Measurements from ENCODE around the gene BEX2.
"Not testable (repeated sequence)": the region's sequence is repeated elsewhere in the genome, so short reads cannot be mapped to it uniquely, and the experiment has no call there.

BEX2 gene

GRCh38 chrX:103310555-103311398, at the start of gene BEX2:
BEX2 (minus strand) TSS chrX:103310990; CDS start chrX:103309976, 1,014 bp downstream.
- DNase-seq, result peak; percentile 67 to 86

DNA sequence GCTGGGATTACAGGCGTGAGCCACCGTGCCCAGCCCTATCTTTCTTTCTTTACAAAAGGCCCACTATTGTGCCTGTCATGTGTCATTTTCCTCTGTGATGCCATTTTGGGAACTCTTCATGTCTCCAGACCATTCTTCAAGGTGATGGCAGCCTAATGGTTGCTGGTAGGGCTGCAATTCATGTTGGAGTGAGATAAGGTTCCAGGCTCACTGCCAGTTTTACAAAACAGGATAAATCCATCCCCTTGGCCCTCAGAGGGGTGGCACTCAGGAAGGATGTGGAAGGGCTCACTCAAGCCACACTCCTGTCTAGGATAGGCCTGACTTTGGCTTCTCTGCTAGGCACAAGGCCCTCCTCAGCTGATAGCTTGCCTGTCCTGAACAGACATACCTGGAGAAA, 49.3 kb upstream of the BEX2 start:
- no peak for DNase-seq

DNA sequence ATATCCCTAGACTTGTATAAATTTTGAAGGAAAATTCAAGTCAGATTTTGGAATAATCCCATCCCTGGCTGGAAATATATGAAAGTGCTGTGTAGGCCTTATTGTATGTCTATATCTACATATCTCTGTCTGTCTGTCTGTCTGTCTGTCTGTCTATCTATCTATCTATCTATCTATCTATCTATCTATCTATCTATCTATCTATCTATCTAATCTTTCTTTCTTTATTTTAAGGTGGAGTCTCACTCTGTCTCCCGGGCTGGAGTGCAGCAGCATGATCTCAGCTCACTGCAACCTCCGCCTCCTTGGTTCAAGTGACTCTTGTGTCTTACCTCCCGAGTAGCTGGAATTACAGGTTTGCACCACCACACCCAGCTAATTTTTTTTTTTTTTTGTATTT, 48.8 kb upstream of the BEX2 start:
- DNase-seq, result not testable (repeated sequence)

DNA sequence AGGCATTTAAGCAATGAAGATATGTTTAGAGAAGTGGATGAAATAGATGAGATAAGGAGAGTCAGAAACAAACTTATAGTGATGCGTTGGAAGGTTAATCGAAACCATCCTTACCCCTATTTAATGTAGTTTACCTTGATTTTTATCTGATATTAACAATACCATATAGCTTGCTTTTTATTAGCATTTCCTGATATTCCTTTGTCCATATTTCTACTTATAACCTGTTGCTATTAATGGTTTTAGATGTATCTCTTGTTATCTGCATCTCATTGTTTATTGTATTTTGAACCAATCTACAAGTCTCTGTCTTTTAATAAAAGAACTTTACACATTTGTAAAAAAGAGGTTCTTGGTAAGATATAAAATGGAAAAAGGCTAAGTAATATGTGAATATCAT, 47.1 kb upstream of the BEX2 start:
- no peak for DNase-seq

- peak in 1 of 2 experiments; percentile 22 for DNase-seq
Observed at GRCh38 chrX:103356858-103357257, 46.1 kb upstream of the BEX2 start.

GRCh38 chrX:103356130-103356798, 45.5 kb upstream of the BEX2 start, which contains the start of gene TCEAL9:
TCEAL9 (plus strand) TSS chrX:103356506; CDS start chrX:103357685, 1,179 bp downstream.
- DNase-seq, result peak; percentile 26 to 56

- no peak for DNase-seq
Observed at GRCh38 chrX:103347682-103348397, 37.0 kb upstream of the BEX2 start.

DNA sequence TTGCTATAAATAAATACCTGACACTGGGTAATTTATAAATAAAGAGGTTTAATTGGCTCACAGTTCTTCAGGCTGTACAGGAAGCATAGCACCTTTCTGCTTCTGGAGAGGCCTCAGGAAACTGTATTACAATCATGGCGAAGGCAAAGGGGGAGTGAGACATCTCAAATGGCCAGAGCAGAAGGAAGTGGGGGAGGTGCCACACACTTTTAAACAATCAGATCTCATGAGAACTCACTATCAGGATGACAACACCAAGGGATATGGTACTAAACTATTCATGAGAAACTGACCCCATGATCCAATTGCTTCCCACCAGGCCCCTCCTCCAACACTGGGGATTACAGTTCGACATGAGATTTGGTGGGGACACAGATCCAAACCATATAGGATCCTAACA, 33.8 kb upstream of the BEX2 start:
- DNase-seq, result no peak

DNA sequence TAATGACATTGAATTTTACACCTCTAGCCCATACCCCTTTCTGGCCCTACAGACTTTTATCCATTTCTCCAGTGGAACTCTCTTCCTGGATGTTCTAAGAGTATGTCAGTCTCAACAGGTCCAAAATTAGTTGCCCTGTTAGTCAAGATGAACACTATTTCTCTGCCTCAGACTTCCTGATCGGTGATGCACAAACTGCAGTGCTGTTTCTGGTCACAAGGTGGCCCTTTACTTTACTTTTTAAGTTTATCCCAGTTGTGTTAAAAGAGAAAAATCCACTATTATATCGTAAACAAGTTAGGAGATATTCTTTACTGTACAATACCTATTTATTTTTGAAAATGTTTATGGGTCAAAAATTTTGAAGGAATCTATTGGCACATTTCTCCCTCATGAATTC, 32.3 kb upstream of the BEX2 start:
- peak in 1 of 2 experiments; percentile 46 for DNase-seq

GRCh38 chrX:103338663-103339062, 27.9 kb upstream of the BEX2 start:
- no peak for DNase-seq

GRCh38 chrX:103330681-103331288, 20.0 kb upstream of the BEX2 start:
- no peak for DNase-seq

GRCh38 chrX:103329991-103330390, 19.2 kb upstream of the BEX2 start, which contains the start of gene TCEAL7:
TCEAL7 (plus strand) TSS chrX:103330239; CDS start chrX:103331404, 1,165 bp downstream.
- DNase-seq, result no peak

DNA sequence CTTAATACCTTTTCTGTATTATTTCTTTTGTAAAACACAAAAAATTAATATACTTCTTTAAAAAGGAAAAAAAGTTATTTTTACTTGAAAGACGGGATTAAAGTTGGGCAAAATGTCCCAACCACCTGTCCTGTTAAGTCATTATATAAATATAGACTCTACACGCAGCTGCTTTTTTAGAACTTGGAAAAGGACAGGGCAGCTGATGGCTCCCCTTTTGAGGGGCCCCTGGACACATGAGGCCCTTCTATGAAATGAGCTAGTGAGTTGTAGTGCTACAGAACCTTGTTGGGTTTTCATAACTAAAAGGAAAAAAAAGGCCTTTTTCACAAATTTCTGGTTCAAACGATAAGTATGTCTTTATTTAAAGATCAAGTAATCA, 600 bp upstream of the BEX2 start:
- DNase-seq, result no peak

DNA sequence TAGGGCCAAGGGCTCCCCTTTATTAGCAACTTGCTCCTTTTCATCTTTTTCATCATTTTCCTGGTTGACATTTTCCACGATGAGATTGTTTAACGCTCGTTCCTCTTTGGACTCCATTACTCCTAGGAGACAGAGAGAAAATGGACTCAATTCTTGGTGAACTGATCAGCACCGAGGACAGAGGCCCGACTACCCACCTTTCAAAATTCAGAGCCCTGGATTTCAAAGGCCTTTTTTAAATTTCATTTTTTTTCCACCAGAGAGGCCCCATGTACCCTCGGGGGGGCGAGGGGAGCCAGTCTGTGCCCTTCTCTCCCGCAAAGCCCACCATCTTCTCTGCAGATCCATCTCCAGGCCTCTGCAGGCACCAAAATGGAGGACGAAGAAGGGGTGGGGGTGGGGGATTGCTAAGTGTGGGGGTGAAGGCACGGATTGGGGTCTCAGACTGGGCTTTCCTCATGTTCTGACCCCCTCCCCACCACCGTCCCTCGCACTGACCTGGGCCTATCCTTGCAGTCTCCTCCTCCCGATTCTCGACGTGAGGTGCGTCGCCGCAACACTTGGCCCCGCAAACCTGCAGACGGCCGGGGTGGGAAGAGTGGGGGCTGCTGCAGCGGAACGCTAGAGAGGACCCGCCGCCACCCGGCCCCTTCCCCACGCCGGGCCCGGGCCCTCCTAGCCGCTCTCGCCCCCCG, 783 bp downstream of the BEX2 start:
- peak in 1 of 2 experiments; percentile 41 for DNase-seq

- DNase-seq, result not testable (repeated sequence)
Observed at GRCh38 chrX:103305666-103306065, 5.1 kb downstream of the BEX2 start.

DNA sequence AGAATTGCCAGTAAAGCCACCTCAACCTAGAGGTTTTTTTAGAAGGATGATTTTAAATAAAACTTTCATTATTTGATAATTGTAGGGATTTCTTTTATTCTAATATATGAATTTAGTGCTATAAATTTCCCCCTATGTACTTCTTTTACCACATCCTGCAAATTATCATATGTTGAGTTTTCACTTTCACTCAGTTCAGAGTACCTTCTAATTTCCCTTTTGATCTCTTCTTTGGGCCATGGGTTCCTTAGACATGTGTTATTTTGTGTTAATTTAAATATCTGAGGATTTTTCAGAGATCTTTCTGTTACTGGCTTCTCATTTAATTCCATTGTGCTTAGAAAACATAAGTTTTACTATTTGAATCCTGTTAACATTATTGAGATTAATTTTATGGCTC, 6.1 kb downstream of the BEX2 start:
- no peak for DNase-seq

DNA sequence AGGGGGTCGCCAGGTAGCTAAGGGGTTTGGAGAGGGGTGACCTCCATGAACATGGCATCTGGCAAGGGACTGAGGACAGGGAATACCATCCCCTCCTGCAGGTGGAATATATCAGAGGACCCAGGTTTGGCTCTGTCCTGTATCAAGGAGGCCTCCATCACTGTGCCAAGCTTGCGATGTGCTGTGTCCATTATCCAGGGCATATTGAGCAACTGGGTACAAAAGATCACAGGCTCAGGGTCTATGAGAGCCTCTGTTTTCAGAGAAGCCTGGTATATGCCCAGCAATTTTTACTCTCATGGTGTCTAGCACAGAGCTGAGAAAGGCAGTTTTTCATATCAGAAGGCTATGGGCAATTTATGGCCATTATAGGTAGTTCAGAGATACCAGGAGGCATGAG, 17.7 kb downstream of the BEX2 start:
- DNase-seq, result no peak

DNA sequence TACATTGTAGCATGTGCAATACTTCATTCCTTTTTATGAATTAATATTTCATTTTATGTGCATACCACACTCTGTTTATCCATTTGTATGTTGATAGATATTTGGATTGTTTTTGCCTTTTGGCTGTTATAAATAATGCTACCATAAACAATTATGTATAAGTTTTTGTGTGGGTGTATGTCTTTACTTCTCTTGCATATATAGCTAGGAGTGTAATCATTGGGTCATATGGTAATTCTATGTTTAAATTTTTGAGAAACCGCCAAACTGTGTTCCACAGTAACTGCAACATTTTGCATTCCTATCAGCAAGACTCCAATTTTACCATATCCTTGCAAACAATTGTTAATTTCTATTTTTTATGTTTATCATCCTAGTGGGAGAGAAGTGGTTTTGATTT, 31.2 kb downstream of the BEX2 start:
- DNase-seq, result no peak

- DNase-seq, result peak; percentile 37 to 68
Observed at GRCh38 chrX:103276581-103277002, 34.2 kb downstream of the BEX2 start, which contains the start of gene TCEAL5. TCEAL5 (minus strand) TSS chrX:103276750; CDS start chrX:103274563, 2,187 bp downstream.

GRCh38 chrX:103275947-103276567, 34.7 kb downstream of the BEX2 start:
- no peak for DNase-seq

DNA sequence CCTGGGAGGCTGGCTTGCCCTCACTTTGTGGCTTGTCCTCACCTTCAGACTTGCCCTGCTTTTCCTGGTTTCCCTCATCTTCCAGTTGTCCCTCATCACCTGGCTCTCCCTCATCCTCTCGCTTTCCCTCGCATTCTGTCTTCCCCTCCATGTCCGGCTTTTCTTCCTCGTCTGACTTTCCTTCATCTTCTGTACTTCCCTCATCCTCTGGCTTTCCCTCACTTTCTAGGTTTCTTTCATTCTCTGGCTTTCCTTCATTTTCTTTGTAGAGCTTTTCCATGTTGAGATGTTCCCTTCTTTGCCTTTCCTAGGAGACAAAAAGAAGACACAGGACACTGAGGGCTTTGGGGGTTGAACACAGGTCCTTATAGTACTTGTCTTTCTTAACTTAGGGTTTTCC, 36.5 kb downstream of the BEX2 start:
- DNase-seq, result no peak
